Hepatic stellate cell (primary cell): Measurements from ENCODE around the gene KCNC4.

Experiments used
- DNase-seq: peaks from one replicate; pipeline ENCODE4 v3.0.0; 2011; ENCODE audit warnings: low spot score

Gene KCNC4

DNA sequence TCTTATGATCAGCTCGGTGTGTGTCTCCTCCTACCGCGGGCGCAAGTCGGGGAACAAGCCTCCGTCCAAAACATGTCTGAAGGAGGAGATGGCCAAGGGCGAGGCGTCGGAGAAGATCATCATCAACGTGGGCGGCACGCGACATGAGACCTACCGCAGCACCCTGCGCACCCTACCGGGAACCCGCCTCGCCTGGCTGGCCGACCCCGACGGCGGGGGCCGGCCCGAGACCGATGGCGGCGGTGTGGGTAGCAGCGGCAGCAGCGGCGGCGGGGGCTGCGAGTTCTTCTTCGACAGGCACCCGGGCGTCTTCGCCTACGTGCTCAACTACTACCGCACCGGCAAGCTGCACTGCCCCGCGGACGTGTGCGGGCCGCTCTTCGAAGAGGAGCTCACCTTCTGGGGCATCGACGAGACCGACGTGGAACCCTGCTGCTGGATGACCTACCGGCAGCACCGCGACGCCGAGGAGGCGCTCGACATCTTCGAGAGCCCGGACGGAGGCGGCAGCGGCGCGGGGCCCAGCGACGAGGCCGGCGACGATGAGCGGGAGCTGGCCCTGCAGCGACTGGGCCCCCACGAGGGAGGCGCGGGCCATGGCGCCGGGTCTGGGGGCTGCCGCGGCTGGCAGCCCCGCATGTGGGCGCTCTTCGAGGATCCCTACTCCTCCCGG, 1.5 kb downstream of the KCNC4 start:
- no peak for DNase-seq

DNA sequence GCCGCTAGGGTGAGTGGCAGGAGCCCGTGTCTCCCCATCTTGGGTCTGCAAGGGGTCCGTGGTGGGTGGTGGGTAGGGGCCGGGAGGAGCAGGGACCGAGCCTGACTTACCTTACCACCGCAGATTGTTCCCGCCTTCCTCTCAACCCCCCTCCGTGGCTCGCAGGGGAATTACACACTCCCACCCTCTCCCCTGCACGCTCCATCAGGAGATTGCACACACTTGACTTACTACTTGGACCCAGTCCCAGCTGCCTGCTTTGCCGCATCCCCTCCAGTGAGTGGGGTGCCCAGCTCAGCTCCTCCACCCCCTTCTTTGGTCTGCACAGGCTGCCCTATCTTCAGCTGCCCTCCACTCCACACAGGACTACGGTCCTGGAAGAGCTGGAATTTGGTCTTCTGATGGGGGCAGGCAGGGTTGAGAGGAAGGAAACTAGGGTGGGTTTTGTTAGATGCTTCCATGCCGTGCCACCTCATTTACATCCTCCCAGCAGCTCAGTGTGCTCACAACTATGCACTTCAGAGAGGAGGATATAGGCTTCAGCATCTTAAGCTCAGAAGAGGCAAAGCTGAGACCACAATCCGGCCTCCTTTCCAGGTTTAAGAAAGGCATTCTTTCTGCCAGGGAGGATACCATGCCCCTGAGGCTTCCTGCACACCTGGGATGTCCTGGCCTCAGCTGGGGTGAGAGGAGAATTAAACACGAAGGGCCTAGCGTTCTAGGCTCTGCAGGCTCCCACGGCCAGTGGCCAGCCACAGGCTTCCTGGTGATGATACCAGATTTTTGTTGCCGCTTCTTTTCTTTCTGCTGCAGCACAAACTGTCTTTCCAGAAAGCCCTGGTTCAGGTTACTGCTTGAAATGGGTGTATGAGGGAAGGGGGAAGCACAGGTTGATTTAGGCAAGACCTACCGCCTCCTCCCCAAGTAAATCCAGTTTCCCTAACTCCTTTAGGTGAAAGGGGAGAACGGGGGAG, 2.3 kb downstream of the KCNC4 start:
- DNase-seq, result no peak

DNA sequence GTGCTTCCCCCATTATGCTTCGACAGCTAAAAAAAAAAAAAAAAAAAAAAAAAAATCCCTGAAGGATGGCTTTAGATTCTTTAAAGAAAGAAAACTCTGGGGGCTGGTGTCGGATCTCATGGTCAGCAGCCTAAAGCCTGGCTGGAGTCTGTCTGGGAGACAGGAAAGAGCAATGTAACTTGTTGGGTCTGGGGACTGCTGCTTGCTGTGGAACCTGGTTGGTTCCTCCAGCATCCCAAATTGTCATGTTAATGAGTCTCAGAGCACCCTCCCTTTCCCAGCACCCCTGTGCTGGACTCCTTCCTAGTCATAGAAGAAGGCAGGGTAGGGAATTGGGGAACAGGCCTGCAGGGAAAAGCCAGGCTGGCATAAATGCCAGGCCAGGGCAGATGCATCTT, 3.0 kb downstream of the KCNC4 start:
- no peak for DNase-seq

DNA sequence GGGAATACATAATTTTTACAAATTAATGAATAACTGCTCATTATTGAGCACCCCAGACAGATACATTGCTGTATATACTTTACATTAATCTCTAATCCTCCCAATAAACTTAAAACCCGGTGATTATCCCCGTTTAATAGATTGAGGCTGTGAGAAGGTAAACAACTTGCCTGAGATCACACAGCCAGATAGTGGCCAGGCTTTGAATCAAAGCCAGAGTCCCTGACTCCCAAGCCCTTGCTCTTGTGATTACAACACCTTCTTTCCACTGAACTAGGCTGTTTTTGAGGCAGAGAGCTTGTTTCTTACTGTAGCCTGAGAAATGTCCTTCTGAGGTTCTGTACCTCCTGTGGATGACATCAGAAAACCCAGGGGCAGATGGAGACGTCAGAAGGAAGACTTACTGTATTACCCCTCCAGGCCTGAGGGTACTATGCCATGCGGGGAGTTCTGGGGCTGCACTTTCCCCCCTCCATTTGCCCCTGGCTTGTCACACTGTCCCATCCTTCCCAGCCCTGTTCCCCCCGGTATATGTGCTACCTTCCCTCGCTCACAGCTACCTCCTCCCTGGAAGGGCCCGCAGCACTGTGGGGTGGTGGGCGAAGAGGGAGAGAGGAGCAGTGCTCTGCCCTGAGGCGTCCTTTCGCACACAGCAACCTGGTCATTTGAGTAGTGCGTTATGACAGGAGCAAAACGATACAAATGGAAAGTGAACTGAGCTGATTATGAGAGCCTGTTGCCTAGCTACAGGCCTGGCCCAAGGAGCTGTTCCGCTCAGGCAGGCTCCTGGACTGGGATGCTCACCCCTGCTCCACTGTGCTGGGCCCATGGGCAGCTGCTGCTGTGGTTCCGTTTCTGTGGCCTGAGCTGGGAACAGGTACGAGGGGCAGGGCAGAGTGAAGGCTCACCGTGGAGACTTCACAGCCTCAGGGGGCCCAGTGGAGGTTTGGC, 4.6 kb downstream of the KCNC4 start:
- DNase-seq, result no peak

DNA sequence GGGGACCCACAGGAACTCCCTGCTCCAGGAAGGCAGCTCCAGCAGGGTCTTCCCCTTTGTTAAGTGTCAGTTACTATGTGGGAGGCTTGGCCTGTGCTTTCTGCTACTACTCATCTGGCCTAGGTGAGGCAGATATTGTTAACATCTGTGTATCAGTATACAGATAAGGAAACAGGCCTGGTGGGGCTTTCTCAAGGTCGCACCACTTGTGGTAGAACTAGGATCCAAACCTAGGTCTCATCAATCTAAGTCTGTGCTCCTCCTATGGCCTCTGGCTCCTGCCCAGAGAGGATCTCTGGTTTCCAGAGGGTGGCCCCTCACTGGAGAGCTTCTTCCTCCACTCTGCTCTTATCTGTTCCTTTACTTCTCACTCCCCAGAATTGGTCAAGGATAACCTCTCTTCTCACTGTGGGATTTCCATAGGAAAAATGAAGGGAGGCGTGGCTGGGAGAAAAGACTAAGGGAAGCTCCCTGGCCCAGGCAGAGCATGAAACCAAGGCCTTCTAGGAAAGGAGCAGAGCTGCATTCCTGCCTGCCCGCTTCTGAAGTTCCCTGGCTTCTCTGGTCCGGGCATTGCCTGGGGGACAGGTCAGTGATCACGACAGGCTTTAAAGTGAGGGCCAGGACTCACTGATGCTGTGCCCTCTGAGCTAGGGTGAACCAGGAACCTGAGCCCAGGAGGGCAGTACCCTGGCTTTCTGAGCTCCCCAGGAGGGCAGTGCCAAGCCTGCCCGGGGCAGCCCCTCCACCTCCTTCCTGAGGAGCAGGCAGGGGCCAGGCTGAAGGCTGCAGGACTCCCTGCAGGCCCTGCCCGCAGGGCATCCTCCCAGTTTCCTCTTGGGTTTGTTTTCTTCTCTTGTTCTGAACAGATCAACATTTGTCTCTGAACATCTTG, 5.8 kb downstream of the KCNC4 start:
- no peak for DNase-seq

DNA sequence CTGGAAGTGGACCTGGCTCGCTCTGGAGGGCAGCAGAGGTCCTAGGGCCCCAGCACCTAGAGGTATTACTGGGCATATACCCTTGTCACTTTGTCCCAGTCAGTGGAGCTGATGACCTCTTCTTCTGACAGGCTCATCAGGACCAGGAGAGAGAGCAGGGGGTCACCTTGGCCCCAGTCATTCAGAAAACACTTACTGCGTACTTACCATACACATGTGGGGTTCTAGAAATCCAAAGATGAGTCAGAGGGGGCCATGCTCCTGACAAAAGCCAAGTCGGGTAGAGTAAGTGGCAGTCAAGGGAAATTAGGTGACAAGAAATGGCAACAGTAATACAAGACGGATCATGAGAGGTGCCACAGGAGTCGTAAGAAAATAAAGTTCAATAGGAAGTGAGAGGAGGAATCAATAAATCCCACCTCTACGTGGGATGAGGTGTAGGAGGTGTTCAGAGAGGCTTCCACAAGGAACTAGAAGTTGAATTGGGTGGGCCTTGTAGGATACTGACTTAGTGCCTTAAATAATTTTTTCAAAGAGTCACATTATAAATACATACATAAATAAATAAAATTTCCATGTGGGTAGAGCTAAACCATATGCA, 6.8 kb downstream of the KCNC4 start:
- DNase-seq, result no peak

DNA sequence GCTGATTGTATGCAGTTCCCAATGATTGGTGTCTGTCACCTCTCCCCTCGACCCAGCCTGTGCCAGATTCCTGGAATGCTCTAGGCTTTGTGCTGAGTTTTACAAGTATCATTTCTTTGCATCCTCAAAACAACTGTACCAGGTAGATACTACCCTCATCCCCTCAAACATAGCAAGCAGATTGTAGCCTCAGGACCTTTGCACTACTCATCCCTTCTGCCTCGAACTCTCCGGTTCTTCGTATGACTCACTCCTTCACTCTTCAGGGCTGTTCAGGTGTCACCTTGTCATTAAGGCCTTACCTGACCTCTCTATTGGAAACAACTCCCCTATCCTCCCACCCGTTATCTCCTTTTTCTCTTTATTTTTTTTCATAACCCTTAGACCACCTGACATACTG, 8.0 kb downstream of the KCNC4 start:
- no peak for DNase-seq

DNA sequence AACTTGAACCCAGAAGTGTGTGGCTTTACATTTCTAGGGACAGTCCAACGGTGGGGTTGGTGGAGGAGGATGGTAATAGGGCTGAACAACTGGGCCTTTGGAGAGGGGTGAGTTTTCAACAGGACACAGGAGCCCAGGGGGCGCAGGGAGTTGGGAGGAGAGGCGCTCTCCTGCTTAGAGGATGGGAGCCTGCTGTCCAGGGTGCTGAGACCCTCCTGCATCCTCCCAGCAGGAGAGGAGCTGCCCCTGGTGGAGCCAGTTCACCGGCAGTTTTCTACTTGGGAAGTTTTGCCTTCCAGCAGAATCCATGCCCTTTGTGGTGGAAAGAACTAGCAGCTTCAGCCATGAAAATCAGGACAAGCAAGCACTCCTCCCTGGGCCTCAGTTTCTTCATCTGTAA, 8.6 kb downstream of the KCNC4 start:
- no peak for DNase-seq

DNA sequence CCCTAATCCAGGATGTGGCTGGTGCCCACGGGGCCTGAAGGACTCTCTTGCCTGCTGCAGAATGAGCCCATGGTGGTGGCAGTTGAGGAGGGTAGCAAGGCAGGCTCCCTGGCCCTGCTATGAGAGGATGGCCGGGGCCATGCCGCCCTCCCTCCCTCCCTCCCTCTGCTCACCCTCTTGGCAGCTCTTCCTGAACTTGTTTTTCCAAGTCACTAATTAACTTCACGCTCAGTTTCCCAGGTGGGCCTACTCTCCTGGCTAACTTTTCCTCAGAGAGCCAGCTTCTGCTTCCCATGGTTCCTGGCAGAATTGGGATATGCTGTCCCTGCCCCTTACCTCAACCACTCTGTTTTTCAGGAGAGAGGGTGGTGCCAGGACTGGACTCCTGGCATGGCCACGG, 10.2 kb downstream of the KCNC4 start:
- DNase-seq, result no peak

DNA sequence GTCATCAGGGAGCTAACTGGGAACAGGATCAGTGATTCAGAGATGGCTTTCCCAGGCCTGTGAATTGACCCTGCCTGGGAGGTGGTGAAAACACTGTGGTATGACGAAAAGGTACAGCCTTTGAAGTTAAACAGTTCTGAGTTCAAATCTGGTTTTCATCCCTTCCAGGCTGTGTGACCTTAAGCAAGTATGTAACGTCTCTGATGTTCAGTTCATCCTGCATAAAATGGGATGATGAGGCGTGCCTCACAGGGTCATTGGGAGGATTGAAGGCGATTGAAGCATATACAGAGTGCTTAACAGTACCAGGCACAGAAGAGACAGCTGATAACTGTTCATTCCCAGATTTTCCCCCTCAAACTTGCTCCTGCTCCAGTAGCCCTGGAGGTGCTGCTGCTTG, 11.0 kb downstream of the KCNC4 start:
- no peak for DNase-seq

DNA sequence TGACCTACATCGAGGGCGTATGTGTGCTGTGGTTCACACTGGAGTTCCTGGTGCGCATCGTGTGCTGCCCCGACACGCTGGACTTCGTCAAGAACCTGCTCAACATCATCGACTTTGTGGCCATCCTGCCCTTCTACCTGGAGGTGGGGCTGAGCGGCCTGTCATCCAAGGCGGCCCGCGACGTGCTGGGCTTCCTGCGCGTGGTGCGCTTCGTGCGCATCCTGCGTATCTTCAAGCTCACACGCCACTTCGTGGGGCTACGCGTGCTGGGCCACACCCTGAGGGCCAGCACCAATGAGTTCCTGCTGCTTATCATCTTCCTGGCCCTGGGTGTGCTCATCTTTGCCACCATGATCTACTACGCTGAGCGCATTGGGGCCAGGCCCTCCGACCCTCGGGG, 13.0 kb downstream of the KCNC4 start:
- DNase-seq, result no peak

DNA sequence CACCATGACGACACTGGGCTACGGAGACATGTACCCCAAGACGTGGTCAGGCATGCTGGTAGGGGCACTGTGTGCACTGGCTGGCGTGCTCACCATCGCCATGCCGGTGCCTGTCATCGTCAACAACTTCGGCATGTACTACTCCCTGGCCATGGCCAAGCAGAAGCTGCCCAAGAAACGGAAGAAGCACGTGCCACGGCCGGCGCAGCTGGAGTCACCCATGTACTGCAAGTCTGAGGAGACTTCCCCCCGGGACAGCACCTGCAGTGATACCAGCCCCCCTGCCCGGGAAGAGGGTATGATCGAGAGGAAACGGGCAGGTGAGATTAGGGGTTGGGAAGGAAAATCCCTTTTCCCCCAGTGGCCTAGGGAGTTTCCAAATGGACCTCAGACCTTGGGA, 13.5 kb downstream of the KCNC4 start:
- no peak for DNase-seq

DNA sequence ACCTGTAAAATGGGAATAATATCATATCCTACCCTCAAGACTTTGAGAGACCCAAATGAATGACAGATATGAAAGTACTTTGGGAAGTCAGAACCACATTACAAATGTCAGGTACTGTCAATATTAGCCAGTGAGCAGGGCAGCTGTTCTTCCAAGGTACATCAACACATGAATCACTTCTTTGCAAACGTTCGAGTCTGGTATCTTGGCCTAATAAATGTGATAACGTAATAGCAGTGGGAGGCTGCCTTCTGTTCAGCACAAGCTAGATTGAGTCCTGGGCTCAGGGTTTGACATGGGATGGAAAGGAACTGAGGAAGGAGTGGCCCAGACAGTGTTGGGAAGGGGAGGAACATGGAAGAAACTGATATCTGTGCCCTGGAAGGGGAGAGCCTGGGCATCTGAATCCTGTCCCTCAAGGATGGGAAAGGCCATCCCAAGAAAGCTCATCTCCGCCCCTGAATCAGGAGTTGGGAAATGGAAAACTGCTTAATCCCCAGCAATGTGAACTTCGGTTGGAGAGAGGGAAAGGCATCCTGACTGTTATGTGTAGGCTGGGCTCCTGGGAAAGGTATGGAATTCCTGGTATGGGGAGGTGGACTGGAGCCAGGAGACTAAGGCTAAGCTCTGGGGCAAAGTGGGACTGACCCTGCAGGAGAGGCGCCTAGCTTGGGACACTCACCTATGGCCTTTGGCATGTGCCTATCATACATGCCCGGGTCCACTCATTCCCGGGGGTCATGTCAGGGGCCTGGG, 14.3 kb downstream of the KCNC4 start:
- no peak for DNase-seq

DNA sequence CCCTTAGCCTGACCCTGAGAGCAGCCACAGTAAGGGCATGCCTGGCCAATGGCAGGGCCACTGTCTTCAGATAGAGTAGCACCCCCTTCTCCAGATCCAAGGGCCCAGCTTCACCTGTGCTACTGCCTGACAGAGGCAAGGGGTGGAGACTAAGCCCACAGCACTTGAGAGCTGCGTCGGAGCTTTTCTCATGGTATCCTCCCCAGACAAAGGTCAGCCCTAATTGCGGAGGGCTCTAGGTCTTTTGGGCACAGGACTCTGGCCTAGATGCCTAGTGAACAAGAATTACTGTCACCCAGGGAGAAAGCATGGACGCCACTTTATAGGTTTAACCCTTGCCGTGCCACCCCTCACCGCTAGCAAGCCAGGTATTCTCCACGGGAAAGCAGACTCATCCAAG, 15.1 kb downstream of the KCNC4 start:
- no peak for DNase-seq

DNA sequence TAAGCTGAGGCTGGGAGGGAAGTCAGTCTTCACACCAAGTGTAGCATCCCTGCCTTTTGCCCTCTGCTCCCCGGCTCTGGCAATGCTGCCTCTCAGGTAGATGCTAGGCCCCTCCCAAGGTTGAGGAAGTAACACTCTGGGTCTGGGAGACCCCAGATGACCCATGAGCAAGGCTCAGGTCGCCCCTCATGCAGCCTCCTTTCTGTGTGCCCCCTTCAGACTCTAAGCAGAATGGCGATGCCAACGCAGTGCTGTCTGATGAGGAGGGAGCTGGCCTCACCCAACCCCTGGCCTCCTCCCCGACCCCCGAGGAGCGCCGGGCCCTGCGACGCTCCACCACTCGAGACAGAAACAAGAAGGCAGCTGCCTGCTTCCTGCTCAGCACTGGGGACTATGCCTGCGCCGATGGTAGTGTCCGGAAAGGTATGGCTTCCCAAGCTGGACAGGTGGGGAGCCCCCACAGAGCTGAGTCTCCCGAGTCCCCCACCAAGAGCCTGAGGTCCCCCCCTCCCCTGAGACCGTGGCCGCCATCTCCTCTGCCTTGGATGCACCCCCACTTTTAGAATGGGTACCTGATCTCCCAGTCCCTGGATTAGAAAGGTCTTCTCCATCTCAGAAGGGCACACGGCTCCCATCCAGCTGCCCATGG, 15.8 kb downstream of the KCNC4 start:
- DNase-seq, result no peak

DNA sequence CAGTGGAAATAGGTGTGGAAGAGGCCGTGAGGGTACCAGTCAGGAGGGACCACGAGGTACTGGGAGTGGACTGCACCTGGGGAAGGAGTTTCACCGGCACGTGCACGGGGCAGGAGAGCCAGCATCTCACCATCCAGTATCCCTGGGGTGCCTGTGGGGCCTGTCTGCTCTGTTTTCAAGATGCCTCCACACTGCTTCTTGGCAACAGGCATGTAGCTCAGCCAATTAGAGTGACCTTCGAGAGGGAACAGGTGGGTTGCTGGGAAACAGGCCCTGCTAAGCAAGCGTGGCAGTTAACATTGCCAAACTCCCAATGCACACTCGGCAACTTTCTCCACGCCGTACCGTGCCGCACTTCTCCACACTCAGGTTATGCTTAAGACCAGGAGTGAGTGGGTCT, 17.7 kb downstream of the KCNC4 start:
- DNase-seq, result no peak

DNA sequence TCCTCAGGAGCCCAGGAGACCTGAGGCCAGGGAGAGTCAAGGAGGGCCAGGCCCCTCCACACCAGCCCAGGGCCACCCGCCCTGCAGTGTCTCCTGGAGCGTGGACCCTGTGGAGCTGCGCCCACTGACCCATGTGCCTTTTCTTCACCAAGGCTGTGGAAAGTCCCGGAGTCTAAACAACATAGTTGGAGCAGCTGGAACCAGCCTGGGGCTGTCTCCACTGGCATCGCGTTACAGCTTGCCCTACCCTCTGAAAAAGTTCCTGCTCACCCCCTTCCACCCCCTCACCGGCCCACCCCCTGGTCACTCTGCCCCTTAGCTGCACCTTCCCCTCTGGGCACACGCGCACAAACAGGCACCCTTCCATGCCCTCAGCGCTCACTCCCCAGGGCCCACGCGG, 18.3 kb downstream of the KCNC4 start:
- no peak for DNase-seq

DNA sequence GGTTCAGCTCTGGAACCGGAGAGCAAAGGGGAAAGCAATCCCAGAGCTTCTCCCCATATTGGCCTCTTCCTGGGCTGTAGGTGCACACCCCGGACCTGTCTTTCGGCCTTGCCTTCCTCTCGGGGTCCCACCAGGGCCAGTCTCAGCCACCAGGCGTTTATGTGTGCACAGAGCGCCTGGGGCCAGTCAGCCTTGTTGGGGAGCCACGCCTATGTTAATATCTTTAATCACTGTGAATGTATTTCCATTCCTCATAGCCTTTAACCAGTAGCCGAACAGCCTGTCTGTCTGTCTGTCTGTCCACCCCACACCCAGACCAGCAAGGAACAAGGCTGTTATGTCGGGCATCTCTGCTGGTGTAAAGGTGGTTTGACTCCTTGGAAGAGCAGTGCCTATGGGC, 18.8 kb downstream of the KCNC4 start:
- DNase-seq, result no peak

DNA sequence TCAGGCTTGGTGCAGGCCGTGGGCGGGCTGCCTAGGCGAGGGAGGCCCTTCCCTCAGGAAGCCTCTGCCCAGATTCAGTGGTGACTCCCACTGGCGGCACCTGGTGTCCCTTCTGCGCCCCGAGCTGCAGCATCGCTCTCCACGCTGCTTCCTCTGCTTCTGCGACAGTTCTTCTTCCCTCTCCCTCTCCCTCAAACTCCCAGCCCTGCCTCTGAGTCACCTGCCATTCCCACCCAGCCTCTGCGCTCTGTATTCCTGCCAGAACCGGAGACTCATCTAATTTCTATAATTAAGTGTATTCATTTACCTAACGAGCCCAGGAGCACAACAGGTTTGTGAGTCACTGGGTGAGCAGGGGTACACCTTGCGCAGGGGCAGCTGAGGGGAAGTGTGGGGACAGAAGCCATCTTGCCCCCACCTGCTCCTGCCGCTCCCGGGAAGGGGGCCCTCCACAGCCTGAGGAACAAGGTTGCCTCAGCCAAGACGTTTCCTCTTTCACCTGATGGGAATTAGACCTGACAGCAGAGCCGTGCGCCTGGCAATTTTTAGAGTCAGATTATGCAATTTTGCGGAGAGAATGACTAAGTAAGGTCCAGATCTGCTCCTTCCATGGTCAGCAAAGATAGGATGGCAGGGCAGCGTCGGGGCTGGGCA, 19.4 kb downstream of the KCNC4 start:
- no peak for DNase-seq
